IMR-90 (cell line): Measurements from ENCODE around the gene LPIN1. TPM values are rescaled to one million over a fixed set of nuclear protein-coding genes. Genes with fewer than 3 reads are reported as not detected.
A peak's percentile ranks its signal among the peaks of the same experiment; 100 is the strongest.

Source experiments
- ATAC-seq: fragments of 200-7000 bp; cut with Tn5 transposase; 2 replicates; pipeline ENCODE4 v1.9.1; 2020; ENCODE audit warnings: low read depth, mild to moderate bottlenecking, moderate library complexity
- BruUV-seq: library from RNA; stranded (reverse); fragments of 400-500 nt; replicated peaks from 2 replicates; lab custom pipeline; 2021; lab: Mats Ljungman, UMichigan
- CTCF ChIA-PET: fragments of 300-600 bp; formaldehyde crosslinking; extraction: SDS; loops from one replicate; lab custom pipeline; 2021; ENCODE audit warnings: antibody characterized with exemption; lab: Yijun Ruan, JAX
- POLR2A ChIA-PET: fragments of 300-600 bp; sonication (Branson Sonifier 250); formaldehyde crosslinking; loops from one replicate; lab custom pipeline; 2022; ENCODE audit warnings: antibody characterized with exemption; ENCODE audit not compliant: unreplicated experiment; lab: Charles Lee
- DNase-seq: peaks from one replicate; pipeline ENCODE4 v3.0.0; 2013
- H2AFZ ChIP-seq: replicated peaks from 2 replicates; pipeline ENCODE3; 2013; ENCODE audit warnings: low read length, mild to moderate bottlenecking; ENCODE audit not compliant: poor library complexity
- H2AK5ac ChIP-seq: 2 replicates; pipeline ENCODE4 v1.6.1; 2013; ENCODE audit warnings: low read depth, low read length, inconsistent platforms
- H2AK9ac ChIP-seq: replicated peaks from 2 replicates; pipeline ENCODE3; 2013; ENCODE audit warnings: mild to moderate bottlenecking, low read depth, low read length, moderate library complexity; ENCODE audit not compliant: poor library complexity
- H2BK120ac ChIP-seq: 2 replicates; pipeline ENCODE4 v1.6.1; 2013; ENCODE audit warnings: low read depth, low read length, inconsistent platforms
- H2BK15ac ChIP-seq: 3 replicates; pipeline ENCODE4 v1.6.1; 2013; ENCODE audit warnings: low read depth, low read length, inconsistent platforms
- H2BK20ac ChIP-seq: 2 replicates; pipeline ENCODE4 v1.6.1; 2013; ENCODE audit warnings: low read depth, mild to moderate bottlenecking, inconsistent platforms, low read length, moderate library complexity
- H2BK5ac ChIP-seq: 2 replicates; pipeline ENCODE4 v1.6.1; 2013; ENCODE audit warnings: mild to moderate bottlenecking, low read depth, low read length, inconsistent platforms; ENCODE audit not compliant: poor library complexity, severe bottlenecking
- H3K14ac ChIP-seq: replicated peaks from 2 replicates; pipeline ENCODE4 v1.6.1; 2013; ENCODE audit warnings: low read depth, low read length, inconsistent platforms
- H3K18ac ChIP-seq: 2 replicates; pipeline ENCODE4 v1.6.1; 2013; ENCODE audit warnings: low read depth, low read length, control low read depth
- H3K23ac ChIP-seq: 2 replicates; pipeline ENCODE4 v1.6.1; 2013; ENCODE audit warnings: low read depth, low read length, inconsistent platforms
- H3K27ac ChIP-seq: 2 replicates; pipeline ENCODE4 v1.5.1; 2013; ENCODE audit warnings: mild to moderate bottlenecking, control low read depth, low read length; ENCODE audit not compliant: insufficient read depth
- H3K27me3 ChIP-seq: 2 replicates; pipeline ENCODE4 v1.6.1; 2013; ENCODE audit warnings: low read length; ENCODE audit not compliant: control insufficient read depth, insufficient read depth
- H3K36me3 ChIP-seq: 2 replicates; pipeline ENCODE4 v1.6.1; 2013; ENCODE audit warnings: low read length, mixed read lengths; ENCODE audit not compliant: control insufficient read depth, insufficient read depth
- H3K4ac ChIP-seq: 2 replicates; pipeline ENCODE4 v1.6.1; 2013; ENCODE audit warnings: low read depth, low read length, inconsistent platforms
- H3K4me1 ChIP-seq: 2 replicates; pipeline ENCODE4 v1.6.1; 2013; ENCODE audit warnings: low read length, mixed read lengths; ENCODE audit not compliant: control insufficient read depth, insufficient read depth
- H3K4me2 ChIP-seq: 2 replicates; pipeline ENCODE4 v1.6.1; 2013; ENCODE audit warnings: low read depth, mild to moderate bottlenecking, control low read depth, low read length, moderate library complexity
- H3K4me3 ChIP-seq: 2 replicates; pipeline ENCODE4 v1.5.1; 2013; ENCODE audit warnings: low read depth, mild to moderate bottlenecking, control low read depth, low read length, moderate library complexity; ENCODE audit not compliant: insufficient read depth
- H3K56ac ChIP-seq: 2 replicates; pipeline ENCODE4 v1.6.1; 2013; ENCODE audit warnings: low read length, inconsistent platforms; ENCODE audit not compliant: insufficient read depth; ENCODE audit errors: extremely low read depth
- H3K79me1 ChIP-seq, 2 experiments: 2 replicates each; pipeline ENCODE4 v1.6.1; 2013; ENCODE audit warnings: low read length in 2 of 2, inconsistent platforms in 1 of 2, low read depth in 1 of 2
- H3K9ac ChIP-seq: 2 replicates; pipeline ENCODE4 v1.6.1; 2013; ENCODE audit warnings: low read depth, low read length, control low read depth
- H3K9me1 ChIP-seq: 2 replicates; pipeline ENCODE4 v1.6.1; 2013; ENCODE audit warnings: low read length, inconsistent platforms; ENCODE audit not compliant: insufficient read depth
- H3K9me3 ChIP-seq: 2 replicates; pipeline ENCODE4 v1.6.1; 2013; ENCODE audit warnings: low read length; ENCODE audit not compliant: control insufficient read depth, insufficient read depth
- H4K20me1 ChIP-seq: 2 replicates; pipeline ENCODE4 v1.6.1; 2013; ENCODE audit warnings: low read length, inconsistent platforms; ENCODE audit not compliant: insufficient read depth
- H4K5ac ChIP-seq: 2 replicates; pipeline ENCODE4 v1.6.1; 2013; ENCODE audit warnings: mild to moderate bottlenecking, low read depth, low read length, control low read depth
- H4K8ac ChIP-seq, 2 experiments: 2 replicates each; pipeline ENCODE4 v1.6.1; 2013; ENCODE audit warnings: low read depth in 2 of 2, low read length in 2 of 2, control low read depth in 1 of 2, inconsistent platforms in 1 of 2
- H4K91ac ChIP-seq: 2 replicates; pipeline ENCODE4 v1.6.1; 2013; ENCODE audit warnings: low read depth, low read length, inconsistent platforms; ENCODE audit not compliant: insufficient read depth
- BHLHE40 ChIP-seq: fragments of 150-350 bp; IDR thresholded peaks from 2 replicates; pipeline ENCODE4 v1.6.1; 2016; ENCODE audit warnings: mild to moderate bottlenecking, low read depth, low read length
- CEBPB ChIP-seq: IDR thresholded peaks from 2 replicates; pipeline ENCODE4 v1.6.1; 2012; ENCODE audit warnings: low read depth, low read length, improper control_type of control experiment
- CHD1 ChIP-seq: IDR thresholded peaks from 2 replicates; pipeline ENCODE4 v1.6.1; 2012; ENCODE audit warnings: low read depth, low read length, improper control_type of control experiment
- ELK1 ChIP-seq: fragments of 150-350 bp; IDR thresholded peaks from 2 replicates; pipeline ENCODE4 v1.6.1; 2016; ENCODE audit warnings: low read depth, mild to moderate bottlenecking, low read length, moderate library complexity, borderline replicate concordance
- FOS ChIP-seq: fragments of 150-350 bp; IDR thresholded peaks from 2 replicates; pipeline ENCODE4 v1.6.1; 2016; ENCODE audit warnings: low read depth, low read length
- MAFK ChIP-seq: IDR thresholded peaks from 2 replicates; pipeline ENCODE4 v1.6.1; 2012; ENCODE audit warnings: low read depth, low read length, improper control_type of control experiment
- MAZ ChIP-seq: IDR thresholded peaks from 2 replicates; pipeline ENCODE4 v1.6.1; 2012; ENCODE audit warnings: low read depth, mild to moderate bottlenecking, low read length, improper control_type of control experiment, moderate library complexity, borderline replicate concordance
- MXI1 ChIP-seq: IDR thresholded peaks from 2 replicates; pipeline ENCODE4 v1.6.1; 2012; ENCODE audit warnings: low read depth, mild to moderate bottlenecking, low read length, moderate library complexity, borderline replicate concordance
- NFE2L2 ChIP-seq: fragments of 150-350 bp; IDR thresholded peaks from 2 replicates; pipeline ENCODE4 v1.6.1; 2016; ENCODE audit warnings: low read depth, mild to moderate bottlenecking, low read length
- POLR2A ChIP-seq: IDR thresholded peaks from 2 replicates; pipeline ENCODE4 v1.6.1; 2012; ENCODE audit warnings: mild to moderate bottlenecking, low read depth, low read length
- RAD21 ChIP-seq: IDR thresholded peaks from 2 replicates; pipeline ENCODE4 v1.6.1; 2012; ENCODE audit warnings: low read length, improper control_type of control experiment
- RCOR1 ChIP-seq: IDR thresholded peaks from 2 replicates; pipeline ENCODE4 v1.6.1; 2012; ENCODE audit warnings: mild to moderate bottlenecking, low read length, improper control_type of control experiment; ENCODE audit not compliant: insufficient replicate concordance
- RFX5 ChIP-seq: IDR thresholded peaks from 2 replicates; pipeline ENCODE4 v1.8.0; 2012; ENCODE audit warnings: low read depth, mild to moderate bottlenecking, low read length, moderate library complexity
- SMC3 ChIP-seq: fragments of 150-350 bp; IDR thresholded peaks from 2 replicates; pipeline ENCODE4 v1.6.1; 2016; ENCODE audit warnings: low read depth, mild to moderate bottlenecking, antibody characterized with exemption, low read length, moderate library complexity
- WGBS, 2 experiments: methylation state at CpG; one replicate each; pipeline versions ENCODE4 v1.1.5 to v1.1.7; 2013; ENCODE audit warnings: missing lambda C conversion rate in 2 of 2; ENCODE audit not compliant: insufficient read length in 1 of 2; ENCODE audit errors: extremely low coverage in 2 of 2; 5-methylcytosine and 5-hydroxymethylcytosine counted together
- dilution Hi-C: fragments of 300-500 bp; cut with HindIII; formaldehyde crosslinking; loops from one replicate; pipeline ENCODE4 v1.14.3; 2018; ENCODE audit warnings: low sequenced_read_pairs; ENCODE audit not compliant: unreplicated experiment
- in situ Hi-C: fragments of 300-500 bp; cut with MboI; formaldehyde crosslinking; loops from 3 replicates; pipeline ENCODE4 v1.14.3; 2019; ENCODE audit warnings: low sequenced_read_pairs, inconsistent platforms, mixed read lengths
- intact Hi-C: fragments of 100-400 bp; cut with micrococcal nuclease; formaldehyde crosslinking; loops from 2 replicates; pipeline ENCODE4 v1.10.0; 2022
- polyA plus RNA-seq, 3 experiments: library from polyadenylated mRNA; depleted of rRNA; stranded (reverse); fragments of >200 nt; gene quantifications; 2 replicates each; pipeline ENCODE4 v1.2.3, GENCODE V29; 2012; ENCODE audit warnings: low replicate concordance in 1 of 3
- total RNA-seq: library from RNA; depleted of rRNA; stranded (reverse); fragments of >200 nt; gene quantifications from 2 replicates; pipeline ENCODE4 v1.2.3, GENCODE V29; 2012
- TF ChIP-seq, protein P1 (sequence below): conservative IDR thresholded peaks from 2 replicates; pipeline ENCODE4 v1.5.1; 2012; ENCODE audit warnings: mild to moderate bottlenecking, low read depth, low read length, improper control_type of control experiment
- TF ChIP-seq, protein P2 (sequence below): fragments of 150-350 bp; IDR thresholded peaks from 2 replicates; pipeline ENCODE4 v1.6.1; 2017; ENCODE audit warnings: mild to moderate bottlenecking, antibody characterized with exemption, low read length, low read depth

LPIN1 gene
- total and polyA plus RNA-seq, 2 of the 4 experiments (the other 2 are of a cell fraction) = 21.3 to 25.1 TPM

- Histone ChIP-seq H3K27me3 (no peaks in the 10 kb centered on the region), H2AFZ (no peak overlapping the region), H3K4me3 (no peak overlapping the region), H3K9me1 (no peaks in the 10 kb centered on the region), H3K14ac (no peak overlapping the region), H2BK5ac (no peak overlapping the region), H3K23ac (no peak overlapping the region), H2BK20ac (no peak overlapping the region), H3K79me1 (no peaks in the 10 kb centered on the region), H4K91ac (no peak overlapping the region), H3K9me3 (no peaks in the 10 kb centered on the region), H4K8ac (no peak overlapping the region), H3K18ac (no peak overlapping the region), H3K9ac (no peak overlapping the region), H4K5ac (no peak overlapping the region), H3K56ac (no peak overlapping the region), H2AK5ac (no peak overlapping the region), H2BK15ac (no peak overlapping the region), H3K27ac (no peak overlapping the region), H4K20me1 (no peaks in the 10 kb centered on the region), H2AK9ac (no peak overlapping the region), H3K4me1 (no peaks in the 10 kb centered on the region), H3K4me2 (no peak overlapping the region), H3K36me3 (no peaks in the 10 kb centered on the region), H3K4ac (no peak overlapping the region), H2BK120ac (no peak overlapping the region)
- in situ Hi-C loops = loop anchor here (10.0 kb wide), 3 partner anchors 695 to 1165 kb away; no protein-coding TSS in a partner anchor
- DNase-seq (peak; percentile 43), ATAC-seq (no peak)
- WGBS, 2 experiments = 13% methylated on average over 3 of the region's 4 CpGs; no CpG with 5 or more reads in 1 of the 2 experiments
- CTCF ChIA-PET = no interaction called here
- dilution Hi-C loops = no loop called here
- POLR2A ChIA-PET = no interaction called here
- TF ChIP-seq POLR2A = no peak
- TF ChIP-seq CEBPB = no peak
- TF ChIP-seq RAD21 = no peak
- TF ChIP-seq RFX5 = no peak
- TF ChIP-seq NFE2L2 = no peak
- no peak for TF ChIP-seq ELK1
- no peak for TF ChIP-seq MAFK
- TF ChIP-seq, protein P1, sequence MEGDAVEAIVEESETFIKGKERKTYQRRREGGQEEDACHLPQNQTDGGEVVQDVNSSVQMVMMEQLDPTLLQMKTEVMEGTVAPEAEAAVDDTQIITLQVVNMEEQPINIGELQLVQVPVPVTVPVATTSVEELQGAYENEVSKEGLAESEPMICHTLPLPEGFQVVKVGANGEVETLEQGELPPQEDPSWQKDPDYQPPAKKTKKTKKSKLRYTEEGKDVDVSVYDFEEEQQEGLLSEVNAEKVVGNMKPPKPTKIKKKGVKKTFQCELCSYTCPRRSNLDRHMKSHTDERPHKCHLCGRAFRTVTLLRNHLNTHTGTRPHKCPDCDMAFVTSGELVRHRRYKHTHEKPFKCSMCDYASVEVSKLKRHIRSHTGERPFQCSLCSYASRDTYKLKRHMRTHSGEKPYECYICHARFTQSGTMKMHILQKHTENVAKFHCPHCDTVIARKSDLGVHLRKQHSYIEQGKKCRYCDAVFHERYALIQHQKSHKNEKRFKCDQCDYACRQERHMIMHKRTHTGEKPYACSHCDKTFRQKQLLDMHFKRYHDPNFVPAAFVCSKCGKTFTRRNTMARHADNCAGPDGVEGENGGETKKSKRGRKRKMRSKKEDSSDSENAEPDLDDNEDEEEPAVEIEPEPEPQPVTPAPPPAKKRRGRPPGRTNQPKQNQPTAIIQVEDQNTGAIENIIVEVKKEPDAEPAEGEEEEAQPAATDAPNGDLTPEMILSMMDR = no peak
- TF ChIP-seq MAZ = no peak
- no peak for TF ChIP-seq RCOR1
- TF ChIP-seq, protein P2, sequence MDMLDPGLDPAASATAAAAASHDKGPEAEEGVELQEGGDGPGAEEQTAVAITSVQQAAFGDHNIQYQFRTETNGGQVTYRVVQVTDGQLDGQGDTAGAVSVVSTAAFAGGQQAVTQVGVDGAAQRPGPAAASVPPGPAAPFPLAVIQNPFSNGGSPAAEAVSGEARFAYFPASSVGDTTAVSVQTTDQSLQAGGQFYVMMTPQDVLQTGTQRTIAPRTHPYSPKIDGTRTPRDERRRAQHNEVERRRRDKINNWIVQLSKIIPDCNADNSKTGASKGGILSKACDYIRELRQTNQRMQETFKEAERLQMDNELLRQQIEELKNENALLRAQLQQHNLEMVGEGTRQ = no peak
- TF ChIP-seq CHD1 = no peak
- TF ChIP-seq MXI1 = no peak
- no peak for TF ChIP-seq SMC3
- TF ChIP-seq BHLHE40 = no peak
- no peak for TF ChIP-seq FOS
- BruUV-seq = no TSS peak
- intact Hi-C loops = no loop called here
Observed at GRCh38 chr2:11839916-11840315, 93.5 kb downstream of the LPIN1 start.
